ENCODE measurements around the gene HIP1. TPM values are rescaled to one million over a fixed set of nuclear protein-coding genes. Genes with fewer than 3 reads are reported as not detected.

The HIP1 gene
- total and polyA plus RNA-seq, 2 of the 13 experiments (the other 11 are each of a cell fraction or from before 2014, with no cell fraction given): 4.5 to 6.2 TPM

GRCh38 chr7:75688200-75689136, 50.3 kb downstream of the HIP1 start (continued):
- TF ChIP-seq CC2D1A (CRISPR knock-in tag; IDR thresholded peaks at IDR 0.05) (no peak), TBX2 (CRISPR knock-in tag; IDR thresholded peaks at IDR 0.05; ENCODE audit: borderline replicate concordance) (peak; percentile 90), U2AF2 (IDR thresholded peaks at IDR 0.05; ENCODE audit: low read depth, low read length) (no peak), ZBTB2 (CRISPR knock-in tag; IDR thresholded peaks at IDR 0.05; ENCODE audit: low read depth) (no peak), PRPF4 (IDR thresholded peaks at IDR 0.05; ENCODE audit: low read depth, low read length, poor library complexity, severe bottlenecking) (no peak), SMAD1 (CRISPR knock-in tag; IDR thresholded peaks at IDR 0.05; ENCODE audit: borderline replicate concordance, low read depth) (no peak), GFI1 (CRISPR knock-in tag; IDR thresholded peaks at IDR 0.05; ENCODE audit: borderline replicate concordance) (peak; percentile 77), ETV5 (CRISPR knock-in tag; IDR thresholded peaks at IDR 0.05; ENCODE audit: borderline replicate concordance) (peak; percentile 66; the same call in 1 of the 2 replicates), MED13 (CRISPR knock-in tag; IDR thresholded peaks at IDR 0.05) (peak; percentile 91), REL (CRISPR knock-in tag; conservative IDR thresholded peaks at IDR 0.05) (no peak), ELK4 (CRISPR knock-in tag; IDR thresholded peaks at IDR 0.05; ENCODE audit: borderline replicate concordance) (0 out of 2 replicates have a peak, but pooled peaks have one; percentile 30), TFDP1 (CRISPR knock-in tag; IDR thresholded peaks at IDR 0.05; ENCODE audit: borderline replicate concordance) (0 out of 2 replicates have a peak, but pooled peaks have one; percentile 19), SOX5 (CRISPR knock-in tag; IDR thresholded peaks at IDR 0.05; ENCODE audit: borderline replicate concordance) (peak; percentile 91), ZFP36L1 (CRISPR knock-in tag; IDR thresholded peaks at IDR 0.05) (peak; percentile 48; the same call in 1 of the 2 replicates), ZUFSP (CRISPR knock-in tag; IDR thresholded peaks at IDR 0.05; ENCODE audit: borderline replicate concordance) (no peak), POLR2AphosphoS5 (IDR thresholded peaks at IDR 0.05; ENCODE audit: low read depth, low read length) (peak; percentile 54; the same call in 1 of the 2 replicates), SCMH1 (CRISPR knock-in tag; IDR thresholded peaks at IDR 0.05; ENCODE audit: borderline replicate concordance) (no peak), CAMTA2 (CRISPR knock-in tag; IDR thresholded peaks at IDR 0.05; ENCODE audit: borderline replicate concordance) (no peak), TARDBP (CRISPR knock-in tag; IDR thresholded peaks at IDR 0.05) (peak; percentile 61; the same call in 1 of the 2 replicates), ATF3 (CRISPR knock-in tag; IDR thresholded peaks at IDR 0.05) (0 out of 2 replicates have a peak, but pooled peaks have one; percentile 17)

Data from HepG2 (cell line).